ENCODE results near the gene SBK1. TPM values are rescaled to one million over a fixed set of nuclear protein-coding genes. Genes with fewer than 3 reads are reported as not detected.
A peak's percentile ranks its signal among the peaks of the same experiment; 100 is the strongest.

Gene SBK1
- total RNA-seq, 2 donors from 2014 or later: 1.1 TPM

- Mint-ChIP-seq H3K4me3 (no peak overlapping the region), H3K27me3 (no peaks in the 10 kb centered on the region), H3K36me3 (no peaks in the 10 kb centered on the region), H3K4me1 (ENCODE audit: low read depth in 2 of 2) (peaks cover 28 to 47% of the 10 kb centered on the region in 2 donors), H3K27ac (no peak overlapping the region), H3K9me3 (no peaks in the 10 kb centered on the region)
- DNase-seq (ENCODE audit: low spot score) (no peak), ATAC-seq (no peak)
These were observed 11.9 kb downstream of the SBK1 start for GRCh38 chr16:28304214-28304613.

DNA sequence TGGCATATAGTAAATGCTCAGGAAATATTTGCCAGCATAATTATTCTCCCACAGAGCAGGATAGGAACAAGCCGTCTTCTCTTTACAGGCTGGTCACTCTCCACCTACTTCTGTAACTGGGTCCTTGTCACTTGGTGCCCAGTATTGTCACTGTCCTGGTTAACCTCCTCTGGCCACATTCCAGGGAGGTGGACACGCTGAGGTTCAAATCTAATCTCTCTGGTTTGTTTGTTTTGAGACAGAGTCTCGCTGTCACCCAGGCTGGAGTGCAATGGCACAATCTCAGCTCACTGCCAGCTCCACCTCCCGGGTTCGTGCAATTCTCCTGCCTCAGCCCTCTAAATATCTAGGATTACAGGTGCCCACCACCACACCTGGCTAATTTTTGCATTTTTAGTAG lies 15.6 kb downstream of the SBK1 start:
- no peak overlapping the region for H3K27ac Mint-ChIP-seq
- H3K4me3 Mint-ChIP-seq: no peak overlapping the region
- DNase-seq (ENCODE audit: low spot score): no peak
- H3K36me3 Mint-ChIP-seq: no peaks in the 10 kb centered on the region
- no peak for ATAC-seq
- H3K9me3 Mint-ChIP-seq: no peaks in the 10 kb centered on the region
- H3K4me1 Mint-ChIP-seq (ENCODE audit: low read depth in 2 of 2): peaks cover 43 to 61% of the 10 kb centered on the region in 2 donors
- H3K27me3 Mint-ChIP-seq: no peaks in the 10 kb centered on the region

DNA sequence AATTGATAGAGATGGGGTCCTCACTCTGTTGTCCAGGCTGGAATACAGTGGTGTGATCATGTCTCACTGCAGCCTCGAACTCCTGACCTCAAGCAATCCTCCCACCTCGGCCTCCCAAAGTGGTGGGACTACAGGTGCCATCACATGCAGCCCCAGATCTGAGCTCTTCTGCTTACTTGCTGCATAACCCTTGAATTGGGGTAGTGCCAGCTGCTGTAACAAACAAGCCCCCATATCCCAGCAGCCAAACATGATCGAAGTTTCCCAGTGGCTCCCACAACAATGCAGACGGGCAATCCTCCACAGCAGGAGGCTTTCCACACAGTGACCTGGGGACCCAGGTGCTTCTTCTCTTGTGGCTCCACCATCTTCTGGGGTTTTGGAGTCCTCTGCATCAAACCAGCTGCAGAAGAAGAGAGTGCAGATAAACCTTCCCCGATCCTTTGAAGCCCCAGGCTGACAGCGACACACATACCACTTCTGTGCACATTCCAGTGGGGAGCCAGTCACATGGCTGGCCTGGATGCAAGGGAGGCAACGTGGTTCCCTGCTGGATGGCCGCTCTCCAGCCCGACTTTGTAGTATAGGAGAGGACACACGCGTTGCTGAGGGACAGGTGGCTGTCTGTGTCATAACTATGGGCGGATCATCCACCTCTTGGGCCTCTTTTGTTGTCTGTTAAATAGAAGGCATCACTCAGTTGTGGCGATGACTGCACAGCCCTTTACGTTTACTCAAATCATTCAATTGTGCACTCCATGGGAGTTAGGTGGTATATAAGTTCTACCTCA lies 16.7 kb downstream of the SBK1 start:
- Mint-ChIP-seq H3K36me3 (no peaks in the 10 kb centered on the region), H3K4me3 (peak overlapping the region; percentile 81), H3K9me3 (no peaks in the 10 kb centered on the region), H3K4me1 (ENCODE audit: low read depth in 2 of 2) (peaks cover 41 to 63% of the 10 kb centered on the region in 2 donors), H3K27ac (peak overlapping the region; percentile 80 to 93), H3K27me3 (no peaks in the 10 kb centered on the region)
- DNase-seq (ENCODE audit: low spot score): no peak
- no peak for ATAC-seq

DNA sequence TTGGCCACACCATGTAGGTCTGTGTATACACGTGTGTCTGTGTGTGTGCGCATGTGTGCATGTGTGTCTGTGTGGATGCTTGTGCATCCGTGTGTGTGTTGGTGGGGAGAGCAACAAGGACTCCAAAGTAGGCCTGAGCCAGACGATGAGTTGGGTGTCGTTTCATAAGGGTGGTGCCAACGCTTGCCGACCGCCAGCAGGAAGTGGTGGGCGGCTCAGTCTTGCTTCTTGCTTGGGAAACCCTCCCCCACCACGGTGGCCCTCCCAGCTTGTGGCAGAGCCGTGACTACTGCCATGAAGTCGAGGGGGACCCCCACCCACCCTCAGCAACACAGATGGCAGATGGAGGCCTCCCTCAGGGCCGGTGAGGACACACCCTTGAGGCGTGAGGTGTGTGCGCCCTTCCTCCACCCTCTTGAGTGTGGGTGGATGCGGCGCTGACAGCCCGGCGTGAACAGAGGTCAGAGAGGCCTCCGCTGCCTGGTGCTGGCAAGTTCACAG lies 17.5 kb downstream of the SBK1 start:
- DNase-seq (ENCODE audit: low spot score): peak; percentile 92
- Mint-ChIP-seq H3K27ac (peak overlapping the region; percentile 80 to 93), H3K36me3 (no peaks in the 10 kb centered on the region), H3K9me3 (no peaks in the 10 kb centered on the region), H3K4me1 (ENCODE audit: low read depth in 2 of 2) (peaks cover 44 to 65% of the 10 kb centered on the region in 2 donors), H3K4me3 (peak overlapping the region; percentile 81), H3K27me3 (no peaks in the 10 kb centered on the region)
- ATAC-seq: peak; percentile 91 to 92

- H3K9me3 Mint-ChIP-seq: no peaks in the 10 kb centered on the region
- no peaks in the 10 kb centered on the region for H3K27me3 Mint-ChIP-seq
- ATAC-seq (no peak), DNase-seq (ENCODE audit: low spot score) (no peak)
- no peaks in the 10 kb centered on the region for H3K36me3 Mint-ChIP-seq
- H3K4me3 Mint-ChIP-seq: peak overlapping the region; percentile 81
- H3K27ac Mint-ChIP-seq: peak overlapping the region; percentile 80 to 93
- H3K4me1 Mint-ChIP-seq (ENCODE audit: low read depth in 2 of 2): peaks cover 45 to 64% of the 10 kb centered on the region in 2 donors
These were observed 18.5 kb downstream of the SBK1 start for GRCh38 chr16:28310796-28311195.

DNA sequence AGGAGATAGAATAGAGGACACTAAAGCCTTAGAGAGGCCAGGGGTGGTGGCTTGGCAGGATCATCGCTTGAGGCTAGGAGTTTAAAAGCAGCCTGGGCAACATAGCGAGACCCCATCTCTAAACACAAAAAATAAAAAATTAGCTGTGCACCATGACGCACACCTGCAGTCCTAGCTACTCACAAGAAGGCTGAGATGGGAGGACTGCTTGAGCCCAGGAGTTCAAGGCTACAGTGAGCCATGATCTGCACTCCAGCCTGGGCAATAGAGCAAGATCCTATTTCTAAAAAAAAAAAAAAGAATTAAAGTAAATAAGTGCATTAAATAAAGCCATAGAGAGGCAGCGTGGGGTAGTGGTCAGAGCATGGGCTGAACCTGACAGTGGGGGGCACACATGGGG lies 19.1 kb downstream of the SBK1 start:
- H3K4me3 Mint-ChIP-seq: peak overlapping the region; percentile 81
- H3K4me1 Mint-ChIP-seq (ENCODE audit: low read depth in 2 of 2): peaks cover 45 to 64% of the 10 kb centered on the region in 2 donors
- H3K27ac Mint-ChIP-seq: peak overlapping the region; percentile 80 to 93
- ATAC-seq (no peak), DNase-seq (ENCODE audit: low spot score) (no peak)
- no peaks in the 10 kb centered on the region for H3K36me3 Mint-ChIP-seq
- H3K9me3 Mint-ChIP-seq: no peaks in the 10 kb centered on the region
- H3K27me3 Mint-ChIP-seq: no peaks in the 10 kb centered on the region

DNA sequence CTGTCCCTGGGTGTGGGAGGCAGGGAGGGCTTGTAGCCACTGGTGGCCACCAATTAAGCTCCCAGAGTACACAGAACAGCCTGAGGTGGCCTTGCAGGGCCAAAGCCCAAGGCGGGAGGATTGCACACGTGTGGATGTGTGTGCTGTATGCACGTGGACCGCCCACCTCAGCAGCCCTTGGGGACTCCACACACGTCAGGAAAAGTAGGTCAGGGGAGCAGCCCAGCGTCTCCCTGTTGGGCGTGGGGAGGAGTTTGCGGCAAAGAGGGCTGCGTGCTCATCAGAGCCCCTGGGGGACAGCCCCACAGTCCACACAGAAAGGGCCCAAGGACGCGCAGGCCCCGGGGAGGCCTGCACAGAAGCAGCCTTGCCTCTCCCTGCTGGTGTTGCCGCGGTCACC lies 19.6 kb downstream of the SBK1 start:
- Mint-ChIP-seq H3K4me1 (ENCODE audit: low read depth in 2 of 2) (peaks cover 45 to 66% of the 10 kb centered on the region in 2 donors), H3K27me3 (no peaks in the 10 kb centered on the region), H3K36me3 (no peaks in the 10 kb centered on the region), H3K9me3 (no peaks in the 10 kb centered on the region), H3K4me3 (peak overlapping the region; percentile 47), H3K27ac (peak overlapping the region; percentile 80 to 91)
- peak; percentile 60 for DNase-seq (ENCODE audit: low spot score)
- ATAC-seq: peak; percentile 4 to 34

- Mint-ChIP-seq H3K9me3 (no peaks in the 10 kb centered on the region), H3K27ac (peak overlapping the region; percentile 80 to 91), H3K36me3 (no peaks in the 10 kb centered on the region), H3K4me1 (ENCODE audit: low read depth in 2 of 2) (peaks cover 45 to 67% of the 10 kb centered on the region in 2 donors), H3K27me3 (no peaks in the 10 kb centered on the region), H3K4me3 (peak overlapping the region; percentile 47)
- ATAC-seq: no peak
- peak; percentile 22 for DNase-seq (ENCODE audit: low spot score)
These were observed 20.0 kb downstream of the SBK1 start for GRCh38 chr16:28312327-28312726.

- no peak overlapping the region for H3K4me3 Mint-ChIP-seq
- H3K36me3 Mint-ChIP-seq: no peaks in the 10 kb centered on the region
- no peaks in the 10 kb centered on the region for H3K27me3 Mint-ChIP-seq
- H3K4me1 Mint-ChIP-seq (ENCODE audit: low read depth in 2 of 2): peaks cover 49 to 65% of the 10 kb centered on the region in 2 donors
- H3K27ac Mint-ChIP-seq: peak overlapping the region in 1 of 2 donors; percentile 91
- ATAC-seq (no peak), DNase-seq (ENCODE audit: low spot score) (peak; percentile 49)
- no peaks in the 10 kb centered on the region for H3K9me3 Mint-ChIP-seq
These were observed 21.3 kb downstream of the SBK1 start for GRCh38 chr16:28313587-28313986.

DNA sequence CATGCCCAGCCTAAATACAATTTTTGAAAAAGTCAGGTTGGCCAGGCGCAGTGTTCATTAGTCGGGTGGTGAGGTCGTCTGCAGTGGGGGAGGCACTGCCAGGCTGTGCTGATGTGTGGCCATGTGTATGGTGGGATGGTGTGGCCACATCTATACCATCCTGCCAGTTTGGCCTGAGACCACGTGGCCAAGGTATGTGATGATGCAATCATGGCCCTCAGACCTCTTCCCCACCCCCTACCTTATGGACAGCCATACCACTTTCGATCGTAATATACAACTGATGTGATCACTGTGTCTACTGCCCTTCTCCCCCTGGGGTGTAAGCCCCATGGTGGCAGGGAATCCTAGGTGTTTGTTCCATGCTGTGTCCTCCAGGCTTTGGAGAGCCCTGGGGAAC lies 23.7 kb downstream of the SBK1 start:
- Mint-ChIP-seq H3K4me3 (no peak overlapping the region), H3K27me3 (no peaks in the 10 kb centered on the region), H3K27ac (no peak overlapping the region), H3K36me3 (no peaks in the 10 kb centered on the region), H3K9me3 (no peaks in the 10 kb centered on the region), H3K4me1 (ENCODE audit: low read depth in 2 of 2) (peaks cover 26 to 46% of the 10 kb centered on the region in 2 donors)
- ATAC-seq (no peak), DNase-seq (ENCODE audit: low spot score) (peak; percentile 26)

DNA sequence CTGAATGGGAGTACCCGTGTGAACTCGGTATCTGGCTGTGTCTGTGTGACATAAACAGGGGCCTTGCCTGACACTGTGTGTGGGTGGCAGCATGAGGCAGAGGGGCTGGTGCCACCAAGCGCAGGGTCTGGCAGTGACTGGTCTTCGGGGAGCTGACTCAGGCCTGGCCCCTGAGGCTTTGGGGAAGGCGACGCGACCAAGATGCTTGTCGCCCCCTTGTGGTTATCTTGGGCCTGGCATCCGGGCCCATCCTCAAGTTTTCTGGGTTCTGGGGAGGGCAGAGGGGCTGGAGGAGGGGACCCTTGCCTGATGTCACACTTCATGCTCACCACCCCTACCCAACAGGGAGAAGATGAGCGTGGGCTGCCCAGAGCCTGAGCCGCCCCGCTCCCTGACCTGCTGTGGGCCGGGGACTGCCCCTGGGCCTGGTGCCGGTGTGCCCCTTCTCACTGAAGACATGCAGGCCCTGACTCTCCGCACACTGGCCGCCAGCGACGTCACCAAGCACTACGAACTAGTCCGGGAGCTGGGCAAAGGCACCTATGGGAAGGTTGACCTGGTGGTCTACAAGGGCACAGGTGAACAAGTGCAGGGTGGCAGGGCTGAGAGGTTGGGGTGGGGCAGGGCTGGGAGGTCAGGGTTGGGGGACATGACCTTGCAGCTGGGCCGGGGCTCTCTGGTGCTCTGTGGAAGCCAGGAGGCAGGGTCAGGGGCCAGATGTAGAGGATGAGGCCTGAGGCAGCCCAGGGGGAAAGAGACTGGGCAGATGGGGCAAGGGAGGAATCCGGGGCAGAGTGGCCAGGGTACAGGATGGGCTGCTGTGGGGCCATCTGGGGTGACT lies 24.9 kb downstream of the SBK1 start:
- ATAC-seq (peak; percentile 82 to 85), DNase-seq (ENCODE audit: low spot score) (peak; percentile 80)
- peaks cover 18 to 36% of the 10 kb centered on the region in 2 donors for H3K4me1 Mint-ChIP-seq (ENCODE audit: low read depth in 2 of 2)
- H3K36me3 Mint-ChIP-seq: no peaks in the 10 kb centered on the region
- H3K27me3 Mint-ChIP-seq: no peaks in the 10 kb centered on the region
- no peaks in the 10 kb centered on the region for H3K9me3 Mint-ChIP-seq
- H3K27ac Mint-ChIP-seq: peak overlapping the region; percentile 41 to 57
- H3K4me3 Mint-ChIP-seq: peak overlapping the region; percentile 15

GRCh38 chr16:28318042-28318744 lies 25.9 kb downstream of the SBK1 start:
- peaks cover 15 to 36% of the 10 kb centered on the region in 2 donors for H3K4me1 Mint-ChIP-seq (ENCODE audit: low read depth in 2 of 2)
- H3K36me3 Mint-ChIP-seq: no peaks in the 10 kb centered on the region
- DNase-seq (ENCODE audit: low spot score) (peak; percentile 13), ATAC-seq (no peak)
- no peaks in the 10 kb centered on the region for H3K9me3 Mint-ChIP-seq
- H3K27ac Mint-ChIP-seq: no peak overlapping the region
- no peak overlapping the region for H3K4me3 Mint-ChIP-seq
- no peaks in the 10 kb centered on the region for H3K27me3 Mint-ChIP-seq

- ATAC-seq (no peak), DNase-seq (ENCODE audit: low spot score) (peak; percentile 59)
- peaks cover 13 to 29% of the 10 kb centered on the region in 2 donors for H3K4me1 Mint-ChIP-seq (ENCODE audit: low read depth in 2 of 2)
- no peaks in the 10 kb centered on the region for H3K9me3 Mint-ChIP-seq
- H3K27me3 Mint-ChIP-seq: no peaks in the 10 kb centered on the region
- no peak overlapping the region for H3K27ac Mint-ChIP-seq
- H3K36me3 Mint-ChIP-seq: no peaks in the 10 kb centered on the region
- H3K4me3 Mint-ChIP-seq: no peak overlapping the region
These were observed 27.2 kb downstream of the SBK1 start for GRCh38 chr16:28319476-28320022.

All from natural killer cell treated with Interleukin-12 subunit alpha and Interleukin-12 subunit beta and Interleukin-15 and Interleukin-18, amount 100 ng/mL, for 72 hours (primary cell).